ENCODE measurements around the gene AK1.

AK1 gene

DNA sequence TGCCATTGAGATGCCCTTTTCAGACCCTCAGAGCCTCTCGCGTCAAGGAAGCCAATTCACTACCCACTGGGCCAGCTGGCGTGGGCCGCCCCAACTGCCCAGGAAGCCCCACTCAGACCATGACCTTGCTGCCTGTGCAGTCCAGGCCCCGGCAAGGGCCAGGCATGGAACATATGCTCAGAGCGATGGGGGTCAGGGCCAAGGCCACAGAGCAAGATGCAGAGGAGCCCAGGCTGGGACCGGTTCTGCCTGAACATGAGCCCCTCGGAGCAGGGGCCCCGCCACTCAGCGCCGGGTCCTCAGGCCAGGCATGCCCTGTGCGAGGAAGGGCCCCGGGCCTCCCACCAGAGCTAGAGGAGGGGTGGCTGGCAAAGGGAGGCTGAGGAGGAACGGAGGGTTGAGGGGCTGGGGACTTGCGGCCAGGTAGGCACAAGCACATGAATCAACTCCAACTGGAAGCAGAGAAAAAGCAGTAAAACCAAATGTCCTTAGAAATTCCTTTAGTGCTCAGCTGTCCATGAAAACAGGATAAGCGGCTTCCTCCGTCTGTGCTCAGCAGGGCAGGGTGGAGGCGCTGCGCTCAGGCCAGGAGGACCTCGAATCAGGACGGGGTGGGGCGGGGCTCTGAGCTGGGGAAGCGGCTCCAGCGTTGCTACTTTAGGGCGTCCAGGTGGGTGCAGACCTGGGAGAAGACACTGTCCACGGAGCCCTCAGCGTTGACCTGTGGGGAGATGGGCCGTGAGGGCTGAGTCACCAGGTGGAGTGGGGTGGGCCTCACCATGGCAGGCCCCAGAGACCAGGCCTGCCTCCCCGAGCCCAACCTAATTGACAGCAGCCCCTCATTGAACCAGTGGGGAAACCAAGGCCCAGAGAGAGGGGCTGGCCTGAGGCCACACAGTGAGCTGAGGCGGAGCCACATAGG is 9.9 kb downstream of the AK1 start:
- H3K9ac ChIP-seq (ENCODE audit: low read length in 2 of 2), result no peak overlapping the region
- H3K27me3 ChIP-seq (ENCODE audit: control insufficient read depth in 1 of 2, insufficient read depth in 2 of 2, low read length in 2 of 2), result no peaks in the 10 kb centered on the region
- peaks cover 12 to 37% of the 10 kb centered on the region in 2 donors for H3K36me3 ChIP-seq (ENCODE audit: control insufficient read depth in 2 of 2, insufficient read depth in 2 of 2, low read length in 2 of 2)
- H3K4me3 ChIP-seq (ENCODE audit: low read length in 2 of 2), result no peak overlapping the region
- no peaks in the 10 kb centered on the region for H3K9me3 ChIP-seq (ENCODE audit: control insufficient read depth in 2 of 2, low read length in 2 of 2)
- H3K4me1 ChIP-seq (ENCODE audit: control insufficient read depth, insufficient read depth, low read length), result peaks cover 2% of the 10 kb centered on the region
- H3K27ac ChIP-seq (ENCODE audit: low read length), result no peak overlapping the region

DNA sequence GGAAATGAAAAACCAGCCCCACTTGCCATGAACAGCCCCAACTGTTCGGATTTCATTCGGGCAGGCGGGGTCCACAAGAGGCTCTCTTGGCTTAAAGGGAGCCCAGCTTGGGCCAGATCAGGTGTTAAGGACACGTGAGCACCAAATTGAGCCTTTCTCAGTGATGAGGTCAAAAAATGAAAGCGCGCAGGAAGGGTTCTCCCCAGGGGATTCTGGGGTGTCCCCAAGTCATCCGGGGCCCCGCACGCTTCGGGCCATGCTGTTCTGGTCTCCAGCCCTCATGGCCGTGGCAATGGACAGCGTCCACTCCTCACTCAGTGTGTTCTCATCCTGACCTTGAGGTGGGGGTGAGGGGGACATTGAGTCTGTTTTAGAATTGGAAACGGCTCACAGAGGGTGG is 10.9 kb downstream of the AK1 start:
- Histone ChIP-seq H3K9ac (ENCODE audit: low read length in 2 of 2) (no peak overlapping the region), H3K4me1 (ENCODE audit: control insufficient read depth, insufficient read depth, low read length) (peaks cover 12% of the 10 kb centered on the region), H3K9me3 (ENCODE audit: control insufficient read depth in 2 of 2, low read length in 2 of 2) (no peaks in the 10 kb centered on the region), H3K27ac (ENCODE audit: low read length) (no peak overlapping the region), H3K36me3 (ENCODE audit: control insufficient read depth in 2 of 2, insufficient read depth in 2 of 2, low read length in 2 of 2) (peaks cover 12 to 30% of the 10 kb centered on the region in 2 donors), H3K27me3 (ENCODE audit: control insufficient read depth in 1 of 2, insufficient read depth in 2 of 2, low read length in 2 of 2) (no peaks in the 10 kb centered on the region), H3K4me3 (ENCODE audit: low read length in 2 of 2) (no peak overlapping the region)

GRCh38 chr9:127865645-127866464 is 11.6 kb downstream of the AK1 start:
- no peaks in the 10 kb centered on the region for H3K27me3 ChIP-seq (ENCODE audit: control insufficient read depth in 1 of 2, insufficient read depth in 2 of 2, low read length in 2 of 2)
- no peak overlapping the region for H3K4me3 ChIP-seq (ENCODE audit: low read length in 2 of 2)
- no peaks in the 10 kb centered on the region for H3K9me3 ChIP-seq (ENCODE audit: control insufficient read depth in 2 of 2, low read length in 2 of 2)
- H3K9ac ChIP-seq (ENCODE audit: low read length in 2 of 2), result no peak overlapping the region
- no peak overlapping the region for H3K27ac ChIP-seq (ENCODE audit: low read length)
- H3K4me1 ChIP-seq (ENCODE audit: control insufficient read depth, insufficient read depth, low read length), result peaks cover 14% of the 10 kb centered on the region
- H3K36me3 ChIP-seq (ENCODE audit: control insufficient read depth in 2 of 2, insufficient read depth in 2 of 2, low read length in 2 of 2), result peaks cover 8 to 24% of the 10 kb centered on the region in 2 donors

DNA sequence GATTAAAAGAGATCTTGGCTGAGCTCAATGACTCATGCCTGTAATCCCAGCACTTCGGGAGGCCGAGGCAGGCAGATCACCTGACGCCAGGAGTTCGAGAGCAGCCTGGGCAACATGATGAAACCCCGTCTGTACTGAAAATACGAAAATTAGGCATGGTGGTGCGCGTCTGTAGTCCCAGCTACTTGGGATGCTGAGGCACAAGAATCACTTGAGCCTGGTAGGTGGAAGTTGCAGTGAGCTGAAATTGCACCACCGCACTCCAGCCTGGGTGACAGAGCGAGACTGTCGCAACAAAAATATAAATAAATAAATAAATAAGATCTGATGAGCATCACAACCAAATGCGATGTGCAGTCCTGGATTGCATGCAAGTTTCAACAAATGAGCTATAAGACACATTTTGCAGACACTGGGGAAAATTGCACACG is 14.3 kb downstream of the AK1 start:
- peak overlapping the region; percentile 18 for H3K27ac ChIP-seq (ENCODE audit: low read length)
- no peaks in the 10 kb centered on the region for H3K9me3 ChIP-seq (ENCODE audit: control insufficient read depth in 2 of 2, low read length in 2 of 2)
- no peak overlapping the region for H3K9ac ChIP-seq (ENCODE audit: low read length in 2 of 2)
- H3K27me3 ChIP-seq (ENCODE audit: control insufficient read depth in 1 of 2, insufficient read depth in 2 of 2, low read length in 2 of 2), result no peaks in the 10 kb centered on the region
- no peak overlapping the region for H3K4me3 ChIP-seq (ENCODE audit: low read length in 2 of 2)
- H3K36me3 ChIP-seq (ENCODE audit: control insufficient read depth in 2 of 2, insufficient read depth in 2 of 2, low read length in 2 of 2), result peaks cover 3 to 8% of the 10 kb centered on the region in 2 donors
- peaks cover 16% of the 10 kb centered on the region for H3K4me1 ChIP-seq (ENCODE audit: control insufficient read depth, insufficient read depth, low read length)

GRCh38 chr9:127862075-127863011 is 15.1 kb downstream of the AK1 start:
- no peaks in the 10 kb centered on the region for H3K9me3 ChIP-seq (ENCODE audit: control insufficient read depth in 2 of 2, low read length in 2 of 2)
- H3K4me1 ChIP-seq (ENCODE audit: control insufficient read depth, insufficient read depth, low read length), result peaks cover 22% of the 10 kb centered on the region
- H3K9ac ChIP-seq (ENCODE audit: low read length in 2 of 2), result no peak overlapping the region
- no peaks in the 10 kb centered on the region for H3K27me3 ChIP-seq (ENCODE audit: control insufficient read depth in 1 of 2, insufficient read depth in 2 of 2, low read length in 2 of 2)
- H3K36me3 ChIP-seq (ENCODE audit: control insufficient read depth in 2 of 2, insufficient read depth in 2 of 2, low read length in 2 of 2), result peaks cover 0 to under 1% of the 10 kb centered on the region in 2 donors
- H3K27ac ChIP-seq (ENCODE audit: low read length), result peak overlapping the region; percentile 18
- no peak overlapping the region for H3K4me3 ChIP-seq (ENCODE audit: low read length in 2 of 2)

DNA sequence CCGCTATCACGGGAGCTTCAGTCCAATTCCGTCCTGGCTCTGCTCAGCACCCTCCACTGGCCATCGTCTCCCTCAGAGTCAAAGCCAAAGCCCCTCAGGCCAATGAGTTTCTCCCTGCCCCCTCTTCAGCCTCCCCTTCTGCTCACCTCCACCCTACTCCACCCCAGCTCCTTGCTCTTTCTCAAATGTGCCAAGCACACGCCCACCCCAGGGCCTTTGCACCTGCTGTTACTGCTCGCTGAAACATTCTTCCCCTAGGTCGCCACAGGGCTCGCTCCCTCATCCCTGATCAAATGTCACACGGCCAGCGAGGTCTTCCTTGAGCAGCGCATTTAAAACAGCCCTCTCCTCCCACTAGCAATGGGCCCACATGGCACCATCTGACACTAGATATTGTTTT is 16.7 kb downstream of the AK1 start:
- Histone ChIP-seq H3K9me3 (ENCODE audit: control insufficient read depth in 2 of 2, low read length in 2 of 2) (no peaks in the 10 kb centered on the region), H3K36me3 (ENCODE audit: control insufficient read depth in 2 of 2, insufficient read depth in 2 of 2, low read length in 2 of 2) (no peaks in the 10 kb centered on the region), H3K4me3 (ENCODE audit: low read length in 2 of 2) (no peak overlapping the region), H3K27ac (ENCODE audit: low read length) (no peak overlapping the region), H3K4me1 (ENCODE audit: control insufficient read depth, insufficient read depth, low read length) (peaks cover 24% of the 10 kb centered on the region), H3K9ac (ENCODE audit: low read length in 2 of 2) (no peak overlapping the region), H3K27me3 (ENCODE audit: control insufficient read depth in 1 of 2, insufficient read depth in 2 of 2, low read length in 2 of 2) (no peaks in the 10 kb centered on the region)

DNA sequence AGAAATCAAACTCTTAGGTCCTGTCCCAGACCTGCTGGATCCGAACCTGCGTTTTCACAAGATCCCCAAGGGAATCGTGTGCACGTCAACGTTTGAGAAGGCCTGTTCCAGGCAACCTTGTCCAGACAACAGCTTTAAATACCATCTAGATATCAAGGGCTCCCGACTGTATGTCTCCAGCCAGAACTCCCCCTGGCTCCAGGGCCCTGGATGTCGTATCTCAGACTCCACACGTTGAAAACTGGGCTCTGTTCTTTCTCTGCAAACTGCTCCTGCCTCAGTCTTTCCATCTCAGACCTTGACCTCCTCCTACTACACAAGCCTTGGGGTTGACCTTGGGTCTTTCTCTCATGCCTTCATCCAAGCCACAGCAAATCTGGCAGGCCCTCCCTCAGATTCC is 17.2 kb downstream of the AK1 start:
- H3K36me3 ChIP-seq (ENCODE audit: control insufficient read depth in 2 of 2, insufficient read depth in 2 of 2, low read length in 2 of 2), result no peaks in the 10 kb centered on the region
- no peaks in the 10 kb centered on the region for H3K27me3 ChIP-seq (ENCODE audit: control insufficient read depth in 1 of 2, insufficient read depth in 2 of 2, low read length in 2 of 2)
- H3K4me3 ChIP-seq (ENCODE audit: low read length in 2 of 2), result no peak overlapping the region
- no peak overlapping the region for H3K9ac ChIP-seq (ENCODE audit: low read length in 2 of 2)
- no peaks in the 10 kb centered on the region for H3K9me3 ChIP-seq (ENCODE audit: control insufficient read depth in 2 of 2, low read length in 2 of 2)
- H3K4me1 ChIP-seq (ENCODE audit: control insufficient read depth, insufficient read depth, low read length), result peaks cover 24% of the 10 kb centered on the region
- H3K27ac ChIP-seq (ENCODE audit: low read length), result no peak overlapping the region

DNA sequence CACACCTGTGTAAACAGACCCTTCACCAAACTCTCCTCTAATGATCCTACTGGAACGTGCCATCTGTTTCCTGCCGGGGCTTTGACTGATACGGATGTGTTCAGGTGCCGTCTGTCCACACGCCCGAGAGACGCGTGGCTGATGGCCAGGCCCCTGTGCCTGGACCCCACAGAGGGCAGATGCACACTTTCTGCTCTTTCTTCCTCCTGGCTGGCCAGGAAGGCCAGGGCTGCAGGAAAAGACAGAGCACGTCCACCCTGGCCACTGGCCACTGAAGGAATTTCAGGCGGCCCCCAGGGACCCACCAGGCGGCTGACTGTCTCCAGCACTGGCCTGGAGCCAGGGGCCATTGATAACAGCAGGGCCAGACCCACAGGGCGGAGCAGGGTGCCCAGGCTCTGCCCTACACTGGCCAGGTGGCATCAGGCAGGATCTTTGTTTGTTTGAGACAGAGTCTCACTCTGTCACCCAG is 19.4 kb downstream of the AK1 start:
- Histone ChIP-seq H3K27me3 (ENCODE audit: control insufficient read depth in 1 of 2, insufficient read depth in 2 of 2, low read length in 2 of 2) (no peaks in the 10 kb centered on the region), H3K36me3 (ENCODE audit: control insufficient read depth in 2 of 2, insufficient read depth in 2 of 2, low read length in 2 of 2) (no peaks in the 10 kb centered on the region), H3K9ac (ENCODE audit: low read length in 2 of 2) (no peak overlapping the region), H3K9me3 (ENCODE audit: control insufficient read depth in 2 of 2, low read length in 2 of 2) (no peaks in the 10 kb centered on the region), H3K27ac (ENCODE audit: low read length) (no peak overlapping the region), H3K4me1 (ENCODE audit: control insufficient read depth, insufficient read depth, low read length) (peaks cover 32% of the 10 kb centered on the region), H3K4me3 (ENCODE audit: low read length in 2 of 2) (no peak overlapping the region)

- H3K4me3 ChIP-seq (ENCODE audit: low read length in 2 of 2), result no peak overlapping the region
- H3K27me3 ChIP-seq (ENCODE audit: control insufficient read depth in 1 of 2, insufficient read depth in 2 of 2, low read length in 2 of 2), result no peaks in the 10 kb centered on the region
- H3K36me3 ChIP-seq (ENCODE audit: control insufficient read depth in 2 of 2, insufficient read depth in 2 of 2, low read length in 2 of 2), result no peaks in the 10 kb centered on the region
- H3K9me3 ChIP-seq (ENCODE audit: control insufficient read depth in 2 of 2, low read length in 2 of 2), result no peaks in the 10 kb centered on the region
- peaks cover 29% of the 10 kb centered on the region for H3K4me1 ChIP-seq (ENCODE audit: control insufficient read depth, insufficient read depth, low read length)
- no peak overlapping the region for H3K9ac ChIP-seq (ENCODE audit: low read length in 2 of 2)
- no peak overlapping the region for H3K27ac ChIP-seq (ENCODE audit: low read length)
Measured at GRCh38 chr9:127857278-127857677, 20.2 kb downstream of the AK1 start.

- Histone ChIP-seq H3K4me1 (ENCODE audit: control insufficient read depth, insufficient read depth, low read length) (peaks cover 23% of the 10 kb centered on the region), H3K27ac (ENCODE audit: low read length) (no peak overlapping the region), H3K9ac (ENCODE audit: low read length in 2 of 2) (no peak overlapping the region)
Measured at GRCh38 chr9:127856729-127857116, 20.8 kb downstream of the AK1 start.

More at GRCh38 chr9:127856729-127857116, 20.8 kb downstream of the AK1 start:
- Histone ChIP-seq H3K9me3 (ENCODE audit: control insufficient read depth in 2 of 2, low read length in 2 of 2) (no peaks in the 10 kb centered on the region), H3K4me3 (ENCODE audit: low read length in 2 of 2) (no peak overlapping the region), H3K27me3 (ENCODE audit: control insufficient read depth in 1 of 2, insufficient read depth in 2 of 2, low read length in 2 of 2) (no peaks in the 10 kb centered on the region), H3K36me3 (ENCODE audit: control insufficient read depth in 2 of 2, insufficient read depth in 2 of 2, low read length in 2 of 2) (no peaks in the 10 kb centered on the region)
